GM23248 (cell line): Measurements from ENCODE around the gene MEA1. TPM values are rescaled to one million over a fixed set of nuclear protein-coding genes. Genes with fewer than 3 reads are reported as not detected.

Source experiments
- DNase-seq: peaks from one replicate; pipeline ENCODE4 v3.0.0-alpha.2; 2015
- H2AFZ ChIP-seq: fragments of 200-600 bp; sonication (generic); 2 replicates; pipeline ENCODE4 v1.6.1; 2016; ENCODE audit warnings: antibody characterized with exemption
- H3F3A ChIP-seq: fragments of 200-600 bp; sonication (generic); 2 replicates; pipeline ENCODE4 v1.6.1; 2016; ENCODE audit warnings: mild to moderate bottlenecking, antibody characterized with exemption, mixed run types; ENCODE audit not compliant: insufficient read depth
- H3K27ac ChIP-seq: fragments of 200-600 bp; sonication (generic); 2 replicates; pipeline ENCODE4 v1.5.1; 2016; ENCODE audit warnings: mild to moderate bottlenecking
- H3K27me3 ChIP-seq: fragments of 200-600 bp; sonication (generic); replicated peaks from 2 replicates; pipeline ENCODE4 v1.6.1; 2016; ENCODE audit warnings: mild to moderate bottlenecking; ENCODE audit not compliant: insufficient read depth
- H3K36me3 ChIP-seq: fragments of 200-600 bp; sonication (generic); 2 replicates; pipeline ENCODE4 v1.6.1; 2016; ENCODE audit warnings: low read depth, mild to moderate bottlenecking
- H3K4me1 ChIP-seq: fragments of 200-600 bp; sonication (generic); 2 replicates; pipeline ENCODE4 v1.6.1; 2016; ENCODE audit warnings: mild to moderate bottlenecking; ENCODE audit not compliant: insufficient read depth
- H3K4me2 ChIP-seq: fragments of 200-600 bp; sonication (generic); one replicate; pipeline ENCODE4 v1.6.1; 2016; ENCODE audit warnings: mild to moderate bottlenecking; ENCODE audit not compliant: unreplicated experiment
- H3K4me3 ChIP-seq: fragments of 200-600 bp; sonication (generic); 2 replicates; pipeline ENCODE4 v1.5.1; 2016; ENCODE audit warnings: mild to moderate bottlenecking
- H3K79me2 ChIP-seq: fragments of 200-600 bp; sonication (generic); 2 replicates; pipeline ENCODE4 v1.6.1; 2016; ENCODE audit warnings: mild to moderate bottlenecking; ENCODE audit not compliant: insufficient read depth
- H3K9ac ChIP-seq: fragments of 200-600 bp; sonication (generic); 2 replicates; pipeline ENCODE4 v1.6.1; 2016; ENCODE audit warnings: mild to moderate bottlenecking
- H3K9me2 ChIP-seq: fragments of 200-600 bp; sonication (generic); 2 replicates; pipeline ENCODE4 v1.6.1; 2016; ENCODE audit warnings: mixed run types, mild to moderate bottlenecking, moderate library complexity; ENCODE audit not compliant: insufficient read depth
- H3K9me3 ChIP-seq: fragments of 200-600 bp; sonication (generic); one replicate; pipeline ENCODE4 v1.6.1; 2017; ENCODE audit warnings: low read depth
- H4K20me1 ChIP-seq: fragments of 200-600 bp; sonication (generic); 2 replicates; pipeline ENCODE4 v1.6.0; 2016; ENCODE audit not compliant: insufficient read depth
- EZH2 ChIP-seq: fragments of 200-600 bp; sonication (generic); IDR thresholded peaks from 2 replicates; pipeline ENCODE4 v1.6.1; 2018; ENCODE audit warnings: antibody characterized with exemption, mild to moderate bottlenecking; ENCODE audit not compliant: insufficient read depth, poor library complexity, severe bottlenecking
- EZH2phosphoT487 ChIP-seq: fragments of 200-600 bp; sonication (generic); IDR thresholded peaks from 2 replicates; pipeline ENCODE4 v1.6.1; 2018; ENCODE audit warnings: antibody characterized with exemption, moderate library complexity, mild to moderate bottlenecking, low read depth; ENCODE audit not compliant: insufficient read depth
- WGBS, 2 experiments: methylation state at CpG; one replicate each; pipeline ENCODE4 v1.1.6; 2015 to 2017; ENCODE audit warnings: low lambda C conversion rate in 2 of 2, low coverage in 1 of 2; ENCODE audit errors: missing lambda C conversion rate in 2 of 2; 5-methylcytosine and 5-hydroxymethylcytosine counted together
- in situ Hi-C: fragments of 300-500 bp; cut with MboI; formaldehyde crosslinking; loops from 2 replicates; pipeline ENCODE4 v1.15.0; 2020
- polyA plus RNA-seq: library from polyadenylated mRNA; unstranded; fragments of >200 nt; fragmentation: Nextera tagmentation; extraction: Ambion mirVana; gene quantifications from 2 replicates; pipeline ENCODE4 v1.2.1, GENCODE V29; 2016
- total RNA-seq: library from RNA; depleted of rRNA; stranded (reverse); fragments of >200 nt; shearing (Covaris generic); gene quantifications from 2 replicates; pipeline ENCODE4 v1.2.3, GENCODE V29; 2014

The MEA1 gene
- total and polyA plus RNA-seq, 2 experiments from 2014 or later: 100 to 171 TPM

DNA sequence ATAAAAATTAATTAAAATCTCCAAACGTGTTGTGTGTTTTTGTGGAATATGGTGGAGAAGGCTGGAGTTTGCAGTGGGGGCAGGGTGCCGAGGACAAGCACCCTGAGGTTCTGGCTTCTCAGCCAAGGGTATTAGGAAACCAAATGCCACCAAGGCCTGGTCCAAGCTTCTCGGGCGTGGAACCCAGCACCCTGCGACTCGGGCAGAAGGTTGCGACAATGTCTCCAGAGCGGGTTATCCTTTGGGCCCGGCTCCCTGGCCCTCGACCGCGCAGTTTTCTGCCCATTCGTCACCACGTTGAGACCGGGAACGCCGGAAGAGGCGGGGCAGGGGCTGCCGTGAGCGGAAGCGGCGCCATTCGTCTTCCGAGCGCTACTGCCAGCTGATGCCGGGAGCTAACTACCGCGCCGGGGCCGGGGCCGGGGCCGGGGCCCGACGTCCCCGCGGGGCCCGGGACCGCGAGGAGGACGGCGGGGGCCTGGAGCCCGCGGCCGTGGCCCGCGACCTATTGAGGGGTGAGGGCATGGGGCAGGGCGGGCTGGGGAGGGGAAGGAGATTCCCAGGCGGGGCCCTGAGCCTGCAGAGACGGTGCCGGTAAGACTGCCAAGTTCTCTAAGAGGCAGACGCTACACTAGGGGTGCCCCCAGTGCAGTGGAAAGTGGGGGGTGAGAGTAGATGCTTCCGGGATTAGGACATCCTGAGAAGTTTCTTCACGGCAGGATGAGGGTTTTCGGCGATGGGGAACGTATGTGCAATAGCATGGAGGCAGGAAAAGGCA is 7.7 kb upstream of the MEA1 start, which contains the start of gene RRP36:
Gene RRP36 (plus strand): TSS at position 354 of the 778 bp plus-strand sequence. CDS start 32 bp downstream, at position 386.
- Histone ChIP-seq H3K36me3 (peaks cover 39% of the 10 kb centered on the region), H3K79me2 (peaks cover 74% of the 10 kb centered on the region), H2AFZ (peak within 1 kb of the TSS; percentile 85), H3K4me3 (peak within 1 kb of the TSS; percentile 80), H3K27me3 (no peaks in the 10 kb centered on the region), H3K27ac (peak within 1 kb of the TSS; percentile 68), H3K4me1 (peaks cover 11% of the 10 kb centered on the region), H3K9ac (peak within 1 kb of the TSS; percentile 85), H3F3A (peaks cover 49% of the 10 kb centered on the region), H3K9me3 (no peaks in the 10 kb centered on the region), H3K9me2 (no peaks in the 10 kb centered on the region), H3K4me2 (peak within 1 kb of the TSS; percentile 90), H4K20me1 (no peaks in the 10 kb centered on the region; the same call in 1 of the 2 replicates)
- WGBS, 2 experiments: 1 to 4% methylated on average over 34 to 56 of the region's 56 CpGs
- TF ChIP-seq EZH2 (no peak), EZH2phosphoT487 (no peak)
- in situ Hi-C loops: no loop called here
- DNase-seq: peak; percentile 94

DNA sequence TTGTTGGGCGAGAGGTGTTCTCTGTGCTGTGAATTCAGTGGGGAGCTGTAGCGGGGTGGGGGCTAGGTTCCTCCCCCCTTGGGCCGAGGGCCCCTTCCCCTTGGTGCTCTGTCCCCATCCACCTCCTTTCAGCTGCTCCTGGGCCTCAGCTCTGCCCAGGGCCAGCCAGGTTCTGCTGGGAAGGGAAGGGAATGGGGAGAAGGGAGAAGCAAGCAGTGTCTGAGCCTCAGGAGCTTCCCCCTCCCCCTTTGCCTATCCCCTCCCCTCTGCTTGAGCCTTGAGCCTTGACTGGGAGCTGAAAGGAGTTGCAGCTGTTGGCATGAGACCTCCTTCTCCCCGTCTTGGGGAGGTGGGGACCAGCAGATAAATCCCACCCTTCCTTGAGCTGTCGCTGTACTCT is 7.1 kb upstream of the MEA1 start:
- TF ChIP-seq EZH2: no peak
- TF ChIP-seq EZH2phosphoT487: no peak
- H3K79me2 ChIP-seq: peaks cover 80% of the 10 kb centered on the region
- H3K4me2 ChIP-seq: peak overlapping the region; percentile 90
- peak overlapping the region; percentile 85 for H2AFZ ChIP-seq
- peak overlapping the region; percentile 68 for H3K27ac ChIP-seq
- H3K9ac ChIP-seq: peak overlapping the region; percentile 85
- peaks cover 43% of the 10 kb centered on the region for H3F3A ChIP-seq
- H3K27me3 ChIP-seq: no peaks in the 10 kb centered on the region
- in situ Hi-C loops: no loop called here
- H3K36me3 ChIP-seq: peaks cover 33% of the 10 kb centered on the region
- 26 to 38% methylated on average over 5 of the region's 5 CpGs for WGBS, 2 experiments
- H3K4me3 ChIP-seq: peak overlapping the region; percentile 80
- H4K20me1 ChIP-seq: no peaks in the 10 kb centered on the region; the same call in 1 of the 2 replicates
- no peaks in the 10 kb centered on the region for H3K9me3 ChIP-seq
- no peak for DNase-seq
- H3K4me1 ChIP-seq: peaks cover 17% of the 10 kb centered on the region
- H3K9me2 ChIP-seq: no peaks in the 10 kb centered on the region

DNA sequence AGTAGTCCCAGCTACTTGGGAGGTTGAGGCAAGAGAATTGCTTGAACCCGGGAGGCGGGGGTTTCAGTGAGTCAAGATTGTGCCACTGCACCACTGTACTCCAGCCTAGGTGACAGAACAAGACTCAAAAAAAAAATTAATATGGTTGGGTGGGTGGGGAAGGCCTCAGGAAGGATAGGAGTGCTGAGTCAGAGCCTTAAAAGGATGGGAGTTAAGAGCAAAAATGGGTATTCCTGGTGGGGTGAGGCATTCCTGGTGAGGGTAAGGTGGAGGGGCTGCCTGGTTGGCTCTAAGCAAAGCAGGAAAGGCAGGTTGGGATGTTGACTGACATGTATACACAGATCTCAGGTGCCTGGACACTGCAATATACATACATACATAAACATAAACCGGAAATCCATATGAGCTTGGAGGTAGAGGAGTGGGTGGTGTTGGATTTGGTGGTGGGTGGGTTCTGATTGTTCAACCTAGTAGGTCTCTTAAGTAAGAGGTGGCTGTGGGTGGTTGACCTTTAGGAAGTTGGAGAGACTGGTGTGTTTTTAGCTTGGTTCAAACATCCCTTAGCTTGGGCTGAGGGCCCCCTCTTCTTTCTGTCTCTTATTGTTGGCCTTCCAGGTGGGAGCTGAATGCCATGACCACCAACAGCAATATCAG is 6.4 kb upstream of the MEA1 start:
- Histone ChIP-seq H3K4me1 (peaks cover 23% of the 10 kb centered on the region), H3K9me2 (no peaks in the 10 kb centered on the region), H2AFZ (no peak overlapping the region), H3K79me2 (peaks cover 87% of the 10 kb centered on the region), H3K36me3 (peaks cover 30% of the 10 kb centered on the region; the same call in 1 of the 2 replicates), H3K27ac (peak overlapping the region; percentile 68), H4K20me1 (no peaks in the 10 kb centered on the region; the same call in 1 of the 2 replicates), H3K4me2 (no peak overlapping the region), H3K9ac (no peak overlapping the region; the same call in 1 of the 2 replicates), H3K27me3 (no peaks in the 10 kb centered on the region), H3K4me3 (no peak overlapping the region), H3F3A (peaks cover 40% of the 10 kb centered on the region), H3K9me3 (no peaks in the 10 kb centered on the region)
- in situ Hi-C loops: no loop called here
- 92 to 95% methylated on average over 3 of the region's 3 CpGs for WGBS, 2 experiments
- DNase-seq: no peak
- TF ChIP-seq EZH2: no peak
- TF ChIP-seq EZH2phosphoT487: no peak

DNA sequence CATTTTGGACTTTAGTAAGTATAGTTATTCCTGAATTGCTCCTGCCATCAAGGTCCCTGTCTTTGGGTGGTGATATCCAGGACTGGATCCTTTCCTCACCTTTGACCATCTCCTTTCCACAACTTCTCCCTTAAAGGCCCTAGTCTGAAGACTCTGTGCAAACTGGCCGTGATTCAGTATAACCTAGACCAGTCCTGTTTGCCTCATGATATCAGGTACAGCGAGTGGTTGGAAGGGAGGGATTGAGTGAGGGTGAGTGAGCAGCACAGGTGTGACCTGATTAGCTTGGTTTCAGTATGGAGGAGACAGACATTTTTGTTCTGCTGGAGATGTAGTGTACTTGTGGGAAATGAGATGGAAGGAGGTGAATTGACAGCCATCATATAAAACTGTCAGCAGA is 5.4 kb upstream of the MEA1 start:
- Histone ChIP-seq H3K27me3 (no peaks in the 10 kb centered on the region), H3K36me3 (peaks cover 25% of the 10 kb centered on the region; the same call in 1 of the 2 replicates), H3K9me2 (no peaks in the 10 kb centered on the region), H3K9me3 (no peaks in the 10 kb centered on the region), H2AFZ (no peak overlapping the region), H3K9ac (no peak overlapping the region), H3K4me1 (peaks cover 23% of the 10 kb centered on the region), H3K79me2 (peaks cover 88% of the 10 kb centered on the region), H4K20me1 (no peaks in the 10 kb centered on the region; the same call in 1 of the 2 replicates), H3K4me2 (no peak overlapping the region), H3F3A (peaks cover 35% of the 10 kb centered on the region), H3K4me3 (no peak overlapping the region), H3K27ac (no peak overlapping the region)
- no peak for DNase-seq
- TF ChIP-seq EZH2phosphoT487 (no peak), EZH2 (no peak)
- 90 to 96% methylated on average over 2 of the region's 2 CpGs for WGBS, 2 experiments
- in situ Hi-C loops: no loop called here
